Measurements from ENCODE around the gene EGFL7.

Gene EGFL7

DNA sequence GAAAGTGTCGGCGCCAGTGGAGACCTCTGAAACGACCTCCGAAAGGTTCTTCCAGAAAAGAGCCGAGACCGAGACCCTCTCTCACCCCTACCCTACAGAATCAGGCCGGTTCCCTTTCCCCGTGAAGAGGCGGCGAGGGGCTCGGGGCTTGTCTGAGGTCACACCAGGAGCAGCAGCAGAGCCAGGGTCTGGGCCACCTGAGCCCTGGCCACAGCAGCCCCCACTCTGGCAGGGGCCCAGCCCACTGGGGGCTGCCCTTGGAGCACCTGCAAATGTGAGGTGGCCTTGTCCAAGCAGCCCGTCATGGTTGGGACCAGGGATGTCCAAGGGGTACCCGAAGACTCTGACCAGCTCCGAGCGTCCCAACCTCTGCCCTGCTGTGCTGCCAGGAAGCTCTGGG lies 15.3 kb downstream of the EGFL7 start:
- TF ChIP-seq CTCF (IDR thresholded peaks at IDR 0.05), result no peak

DNA sequence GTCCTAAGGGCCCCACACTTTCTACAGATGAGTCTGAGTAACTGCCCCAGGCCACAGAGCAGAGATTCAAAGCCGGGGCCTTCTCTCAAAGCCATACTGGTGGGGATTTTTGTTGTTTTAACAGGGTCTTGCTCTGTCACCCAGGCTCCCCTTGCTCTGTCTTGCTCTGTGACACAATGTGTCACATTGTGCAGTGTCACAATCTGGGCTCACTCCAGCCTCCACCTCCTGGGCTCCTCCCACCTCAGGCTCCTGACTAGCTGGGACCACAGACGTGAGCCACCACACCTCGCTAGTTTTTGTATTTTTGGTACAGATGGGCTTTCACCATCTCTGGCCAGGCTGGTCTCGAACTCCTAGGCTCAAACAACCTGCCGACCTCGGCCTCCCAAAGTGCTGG lies 15.9 kb downstream of the EGFL7 start:
- TF ChIP-seq CTCF (IDR thresholded peaks at IDR 0.05), result no peak

- no peak for TF ChIP-seq CTCF (IDR thresholded peaks at IDR 0.05)
Measured at GRCh38 chr9:136679431-136679941, 16.8 kb downstream of the EGFL7 start.

GRCh38 chr9:136681029-136681428 lies 18.3 kb downstream of the EGFL7 start:
- TF ChIP-seq CTCF (IDR thresholded peaks at IDR 0.05), result no peak

DNA sequence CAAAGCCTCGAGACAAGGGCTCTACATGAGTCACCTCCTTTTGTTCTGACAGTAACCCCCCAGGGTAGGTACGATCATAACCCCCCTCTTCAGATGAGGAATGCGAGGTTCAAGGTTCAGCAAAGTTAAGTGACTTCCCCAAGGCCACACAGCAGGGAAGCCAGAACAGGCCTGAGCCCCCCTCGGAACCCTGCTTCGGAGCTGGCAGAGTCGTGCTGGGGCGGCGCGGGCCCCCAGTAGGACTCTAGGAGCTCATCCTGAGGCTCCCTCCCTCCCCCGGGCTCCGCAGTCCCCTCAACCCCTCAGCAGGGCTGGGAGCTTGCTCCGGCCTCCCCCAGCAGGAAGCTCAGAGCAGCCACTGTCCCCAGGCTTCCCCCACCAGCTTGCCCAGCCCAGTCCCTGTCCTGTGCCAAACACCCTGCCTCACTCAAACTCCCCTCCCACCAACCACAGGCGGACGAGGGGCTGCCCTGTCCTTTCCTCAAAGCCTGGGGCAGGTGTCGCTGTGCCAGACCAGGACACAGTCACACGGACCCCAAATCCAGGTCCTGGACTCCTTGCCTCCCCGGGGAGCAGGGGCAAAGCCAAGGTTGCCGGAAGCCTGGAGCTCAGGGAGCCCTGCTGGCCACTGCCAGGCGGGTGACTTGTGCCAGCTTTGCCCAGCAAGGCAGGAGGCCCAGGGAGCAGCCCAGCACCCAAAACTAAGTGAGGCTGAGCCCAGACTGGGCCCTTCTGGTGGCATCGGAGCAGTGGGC lies 19.4 kb downstream of the EGFL7 start:
- no peak for TF ChIP-seq CTCF (IDR thresholded peaks at IDR 0.05)

- TF ChIP-seq CTCF (IDR thresholded peaks at IDR 0.05), result no peak
Measured at GRCh38 chr9:136682710-136683109, 20.0 kb downstream of the EGFL7 start.

- no peak for TF ChIP-seq CTCF (IDR thresholded peaks at IDR 0.05)
Measured at GRCh38 chr9:136683173-136683745, 20.5 kb downstream of the EGFL7 start.
